Keratinocyte (primary cell): ENCODE results near the gene HINT1. TPM values are rescaled to one million over a fixed set of nuclear protein-coding genes. Genes with fewer than 3 reads are reported as not detected.

Experiments used
- DNase-seq: peaks from one replicate; pipeline ENCODE4 v3.0.0-alpha.2; 2011; ENCODE audit warnings: low read depth, missing footprints, low spot score
- FAIRE-seq: peaks from 2 replicates; lab custom pipeline; 2011; peaks lifted over from hg19 to GRCh38; lab: Jason Lieb, UNC
- H2AFZ ChIP-seq: 2 replicates; pipeline ENCODE4 v1.6.0; 2012; ENCODE audit warnings: low read length, control low read depth, inconsistent platforms; ENCODE audit not compliant: control insufficient read depth
- H3K27ac ChIP-seq: 2 replicates; pipeline ENCODE4 v1.5.1; 2011; ENCODE audit warnings: low read length; ENCODE audit not compliant: control insufficient read depth, insufficient read depth
- H3K27me3 ChIP-seq: 3 replicates; pipeline ENCODE4 v1.6.0; 2011; ENCODE audit warnings: low read length; ENCODE audit not compliant: control insufficient read depth, insufficient read depth; ENCODE audit errors: extremely low read depth
- H3K36me3 ChIP-seq, 2 experiments: 2 replicates in 1 of 2; 3 replicates in 1 of 2; pipeline ENCODE4 v1.5.1; 2011; ENCODE audit warnings: low read length in 2 of 2, mild to moderate bottlenecking in 1 of 2; ENCODE audit not compliant: control insufficient read depth in 2 of 2, insufficient read depth in 2 of 2; ENCODE audit errors: extremely low read depth in 1 of 2
- H3K4me1 ChIP-seq: 3 replicates; pipeline ENCODE4 v1.5.1; 2011; ENCODE audit warnings: low read length; ENCODE audit not compliant: control insufficient read depth, insufficient read depth; ENCODE audit errors: extremely low read depth
- H3K4me2 ChIP-seq: 3 replicates; pipeline ENCODE4 v1.6.0; 2011; ENCODE audit warnings: low read depth, low read length; ENCODE audit not compliant: control insufficient read depth, insufficient read depth; ENCODE audit errors: extremely low read depth
- H3K4me3 ChIP-seq, 3 experiments: fragments of 200-600 bp in 1 of 3; sonication (generic) in 1 of 3; 2 replicates in 2 of 3; 3 replicates in 1 of 3; pipeline ENCODE4 v1.5.1; 2011 to 2016; ENCODE audit warnings: low read length in 3 of 3, mild to moderate bottlenecking in 3 of 3, control low read depth in 2 of 3, inconsistent platforms in 1 of 3, low read depth in 1 of 3, mixed read lengths in 1 of 3, mixed run types in 1 of 3, moderate library complexity in 1 of 3; ENCODE audit not compliant: control insufficient read depth in 2 of 3, insufficient read depth in 2 of 3; ENCODE audit errors: extremely low read depth in 1 of 3
- H3K79me2 ChIP-seq: 2 replicates; pipeline ENCODE4 v1.6.0; 2012; ENCODE audit warnings: low read length; ENCODE audit not compliant: control insufficient read depth, insufficient read depth
- H3K9ac ChIP-seq: 3 replicates; pipeline ENCODE4 v1.6.0; 2011; ENCODE audit warnings: low read length; ENCODE audit not compliant: control insufficient read depth, insufficient read depth; ENCODE audit errors: extremely low read depth
- H3K9me1 ChIP-seq: 3 replicates; pipeline ENCODE4 v1.6.0; 2011; ENCODE audit warnings: low read length; ENCODE audit not compliant: control insufficient read depth, insufficient read depth; ENCODE audit errors: extremely low read depth
- H3K9me3 ChIP-seq: 2 replicates; pipeline ENCODE4 v1.5.1; 2012; ENCODE audit warnings: low read depth, low read length; ENCODE audit not compliant: control insufficient read depth
- H4K20me1 ChIP-seq: 3 replicates; pipeline ENCODE4 v1.6.0; 2011; ENCODE audit warnings: low read length; ENCODE audit not compliant: control insufficient read depth, insufficient read depth; ENCODE audit errors: extremely low read depth
- EZH2 ChIP-seq: IDR thresholded peaks from one replicate; pipeline ENCODE4 v1.6.1; 2012; ENCODE audit warnings: inconsistent platforms, mild to moderate bottlenecking, low read length, moderate library complexity
- dilution Hi-C: fragments of 300-500 bp; cut with MboI; formaldehyde crosslinking; loops from one replicate; pipeline ENCODE4 v1.7.0; 2020; ENCODE audit warnings: low sequenced_read_pairs; ENCODE audit not compliant: extremely low pct_ligation_motif_present
- polyA plus RNA-seq, 5 experiments: library from polyadenylated mRNA; depleted of rRNA in 3 of 5; stranded (reverse) in 3 of 5; stranded (forward) in 1 of 5; unstranded in 1 of 5; fragments of >200 nt; gene quantifications; 1 replicate in 1 of 5; 2 replicates in 3 of 5; 3 replicates in 1 of 5; pipeline versions ENCODE4 v1.2.1 to v1.2.3, GENCODE V29; 2011 to 2012; ENCODE audit warnings: missing spikeins in 2 of 5, low read depth in 1 of 5, low replicate concordance in 1 of 5
- TF ChIP-seq, protein P1 (sequence below), 3 experiments: IDR thresholded peaks in 1 of 3; conservative IDR thresholded peaks in 1 of 3; optimal IDR thresholded peaks in 1 of 3; 2 replicates in 2 of 3; 3 replicates in 1 of 3; pipeline versions ENCODE3 to v1.5.1; 2011; ENCODE audit warnings: low read length in 3 of 3, mild to moderate bottlenecking in 3 of 3, moderate library complexity in 2 of 3, control low read depth in 1 of 3, inconsistent platforms in 1 of 3; ENCODE audit not compliant: insufficient read depth in 2 of 3; ENCODE audit errors: extremely low read depth in 1 of 3

Gene HINT1
- polyA plus RNA-seq, 1 donor (not counting 4 experiments of a cell fraction or from before 2014, with no cell fraction given): 857 TPM

DNA sequence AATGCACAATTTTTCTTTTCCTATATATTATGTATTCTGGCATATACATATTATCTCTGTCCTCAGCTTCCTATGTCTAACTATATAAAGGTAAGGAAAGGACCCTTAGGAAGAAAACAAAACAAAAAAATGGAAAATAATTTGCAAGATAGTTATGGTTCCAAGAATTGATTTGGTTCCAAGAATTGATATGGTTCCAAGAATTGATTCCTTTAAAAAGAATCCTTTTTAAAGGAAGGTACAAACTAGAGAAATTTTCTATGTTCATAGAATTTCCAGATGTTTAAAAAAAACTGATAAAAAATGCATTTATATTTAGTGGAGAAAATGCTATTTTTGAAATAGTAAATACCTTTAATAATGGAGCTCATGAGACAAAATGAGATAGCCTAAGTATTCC, 17.8 kb upstream of the HINT1 start:
- Histone ChIP-seq H3K9me3 (no peaks in the 10 kb centered on the region), H2AFZ (no peak overlapping the region), H3K79me2 (no peaks in the 10 kb centered on the region), H3K4me2 (no peak overlapping the region), H3K27ac (no peak overlapping the region), H3K4me3 (no peak overlapping the region), H4K20me1 (no peaks in the 10 kb centered on the region), H3K9me1 (no peaks in the 10 kb centered on the region), H3K4me1 (no peaks in the 10 kb centered on the region), H3K9ac (no peak overlapping the region), H3K36me3 (peaks cover 0 to 2% of the 10 kb centered on the region in 2 experiments), H3K27me3 (no peaks in the 10 kb centered on the region)
- DNase-seq (no peak), FAIRE-seq (no peak)
- TF ChIP-seq EZH2: no peak
- TF ChIP-seq, protein P1, sequence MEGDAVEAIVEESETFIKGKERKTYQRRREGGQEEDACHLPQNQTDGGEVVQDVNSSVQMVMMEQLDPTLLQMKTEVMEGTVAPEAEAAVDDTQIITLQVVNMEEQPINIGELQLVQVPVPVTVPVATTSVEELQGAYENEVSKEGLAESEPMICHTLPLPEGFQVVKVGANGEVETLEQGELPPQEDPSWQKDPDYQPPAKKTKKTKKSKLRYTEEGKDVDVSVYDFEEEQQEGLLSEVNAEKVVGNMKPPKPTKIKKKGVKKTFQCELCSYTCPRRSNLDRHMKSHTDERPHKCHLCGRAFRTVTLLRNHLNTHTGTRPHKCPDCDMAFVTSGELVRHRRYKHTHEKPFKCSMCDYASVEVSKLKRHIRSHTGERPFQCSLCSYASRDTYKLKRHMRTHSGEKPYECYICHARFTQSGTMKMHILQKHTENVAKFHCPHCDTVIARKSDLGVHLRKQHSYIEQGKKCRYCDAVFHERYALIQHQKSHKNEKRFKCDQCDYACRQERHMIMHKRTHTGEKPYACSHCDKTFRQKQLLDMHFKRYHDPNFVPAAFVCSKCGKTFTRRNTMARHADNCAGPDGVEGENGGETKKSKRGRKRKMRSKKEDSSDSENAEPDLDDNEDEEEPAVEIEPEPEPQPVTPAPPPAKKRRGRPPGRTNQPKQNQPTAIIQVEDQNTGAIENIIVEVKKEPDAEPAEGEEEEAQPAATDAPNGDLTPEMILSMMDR (optimal IDR thresholded peaks at IDR 0.05 in 1 of 3, IDR thresholded peaks at IDR 0.05 in 1 of 3, conservative IDR thresholded peaks at IDR 0.05 in 1 of 3; ENCODE audit: extremely low read depth in 1 of 3, insufficient read depth in 2 of 3, low read length in 3 of 3): no peak
- dilution Hi-C loops: no loop called here

DNA sequence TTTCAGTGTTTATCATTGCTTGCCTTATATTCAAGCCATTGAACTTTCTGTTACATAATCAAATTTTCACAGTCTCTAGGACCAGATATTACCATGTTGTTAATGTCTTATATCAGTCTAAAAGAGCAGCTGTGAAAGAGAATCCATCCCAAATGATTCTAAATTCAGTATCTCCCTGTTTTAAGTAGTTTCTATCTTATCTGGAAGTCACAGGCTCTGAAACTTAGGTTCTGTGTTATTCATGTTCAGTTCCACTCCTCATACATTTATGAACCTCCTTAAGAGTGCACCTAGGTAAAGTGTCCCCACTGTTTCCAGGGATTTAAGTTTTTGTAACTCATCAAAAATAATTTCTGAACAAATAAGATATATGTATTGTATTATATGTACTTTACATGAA, 15.4 kb upstream of the HINT1 start:
- H3K36me3 ChIP-seq: peaks cover 0 to 2% of the 10 kb centered on the region in 2 experiments
- no peak for DNase-seq
- H3K27me3 ChIP-seq: no peaks in the 10 kb centered on the region
- dilution Hi-C loops: no loop called here
- TF ChIP-seq, protein P1 (optimal IDR thresholded peaks at IDR 0.05 in 1 of 3, IDR thresholded peaks at IDR 0.05 in 1 of 3, conservative IDR thresholded peaks at IDR 0.05 in 1 of 3; ENCODE audit: extremely low read depth in 1 of 3, insufficient read depth in 2 of 3, low read length in 3 of 3): no peak
- no peak for TF ChIP-seq EZH2
- no peaks in the 10 kb centered on the region for H4K20me1 ChIP-seq
- H3K79me2 ChIP-seq: no peaks in the 10 kb centered on the region
- no peak overlapping the region for H3K27ac ChIP-seq
- H3K4me2 ChIP-seq: no peak overlapping the region
- no peak overlapping the region for H3K4me3 ChIP-seq
- no peaks in the 10 kb centered on the region for H3K4me1 ChIP-seq
- H3K9me3 ChIP-seq: no peaks in the 10 kb centered on the region
- no peaks in the 10 kb centered on the region for H3K9me1 ChIP-seq
- H2AFZ ChIP-seq: no peak overlapping the region
- no peak for FAIRE-seq
- H3K9ac ChIP-seq: no peak overlapping the region
